ENCODE results near the gene KRTAP10-2. TPM values are rescaled to one million over a fixed set of nuclear protein-coding genes. Genes with fewer than 3 reads are reported as not detected.

The KRTAP10-2 gene
- total RNA-seq, 4 donors from 2014 or later, result 9.3 TPM; not detected in 3

- DNase-seq (ENCODE audit: low spot score in 2 of 2), result peak in 1 of 2 donors; percentile 53
- TF ChIP-seq CTCF (IDR thresholded peaks at IDR 0.05), result no peak
- no peak for TF ChIP-seq POLR2A (IDR thresholded peaks at IDR 0.05)
- WGBS, 2 donors, result 54 to 73% methylated on average over 5 of the region's 5 CpGs
- H3K4me3 ChIP-seq (ENCODE audit: low read depth, poor library complexity, severe bottlenecking), result no peak overlapping the region
- intact Hi-C loops (cut with DNase I; ENCODE audit: low total_unique reads), result no loop called here
Measured at GRCh38 chr21:44547656-44548331, 3.5 kb downstream of the KRTAP10-2 start.

- peak in 1 of 2 donors; percentile 40 for DNase-seq (ENCODE audit: low spot score in 2 of 2)
- no peak overlapping the region for H3K4me3 ChIP-seq (ENCODE audit: low read depth, poor library complexity, severe bottlenecking)
- TF ChIP-seq POLR2A (IDR thresholded peaks at IDR 0.05), result no peak
- no peak for TF ChIP-seq CTCF (IDR thresholded peaks at IDR 0.05)
- WGBS, 2 donors, result 84 to 95% methylated on average over 3 of the region's 3 CpGs
- intact Hi-C loops (cut with DNase I; ENCODE audit: low total_unique reads), result no loop called here
Measured at GRCh38 chr21:44544566-44544965, 6.7 kb downstream of the KRTAP10-2 start.

- intact Hi-C loops (cut with DNase I; ENCODE audit: low total_unique reads), result no loop called here
- no peak overlapping the region for H3K4me3 ChIP-seq (ENCODE audit: low read depth, poor library complexity, severe bottlenecking)
- 78 to 85% methylated on average over 1 of the region's 1 CpG for WGBS, 2 donors
- no peak for TF ChIP-seq POLR2A (IDR thresholded peaks at IDR 0.05)
- no peak for TF ChIP-seq CTCF (IDR thresholded peaks at IDR 0.05)
- no peak for DNase-seq (ENCODE audit: low spot score in 2 of 2)
Measured at GRCh38 chr21:44542716-44543115, 8.6 kb downstream of the KRTAP10-2 start.

- intact Hi-C loops (cut with DNase I; ENCODE audit: low total_unique reads), result no loop called here
- DNase-seq (ENCODE audit: low spot score in 2 of 2), result peak; percentile 3 to 58
- WGBS, 2 donors, result 81 to 84% methylated on average over 11 of the region's 11 CpGs
- TF ChIP-seq CTCF (IDR thresholded peaks at IDR 0.05) (no peak), POLR2A (IDR thresholded peaks at IDR 0.05) (no peak)
- H3K4me3 ChIP-seq (ENCODE audit: low read depth, poor library complexity, severe bottlenecking), result no peak overlapping the region
Measured at GRCh38 chr21:44540741-44541288, 10.5 kb downstream of the KRTAP10-2 start.

GRCh38 chr21:44539991-44540666 lies 11.2 kb downstream of the KRTAP10-2 start, which contains the start of gene KRTAP10-1:
Gene KRTAP10-1 (minus strand): TSS chr21:44540195. CDS start chr21:44540150, 45 bp downstream.
- H3K4me3 ChIP-seq (ENCODE audit: low read depth, poor library complexity, severe bottlenecking), result no peak within 1 kb of the TSS
- no peak for TF ChIP-seq POLR2A (IDR thresholded peaks at IDR 0.05)
- 75 to 83% methylated on average over 20 to 21 of the region's 21 CpGs for WGBS, 2 donors
- DNase-seq (ENCODE audit: low spot score in 2 of 2), result peak; percentile 6 to 79
- intact Hi-C loops (cut with DNase I; ENCODE audit: low total_unique reads), result no loop called here

GRCh38 chr21:44539046-44539445 lies 12.3 kb downstream of the KRTAP10-2 start:
- H3K4me3 ChIP-seq (ENCODE audit: low read depth, poor library complexity, severe bottlenecking), result no peak overlapping the region
- peak in 1 of 2 donors; percentile 81 for DNase-seq (ENCODE audit: low spot score in 2 of 2)
- intact Hi-C loops (cut with DNase I; ENCODE audit: low total_unique reads), result no loop called here
- WGBS, 2 donors, result 70 to 76% methylated on average over 14 of the region's 14 CpGs
- TF ChIP-seq POLR2A (IDR thresholded peaks at IDR 0.05), result no peak
- no peak for TF ChIP-seq CTCF (IDR thresholded peaks at IDR 0.05)
